ENCODE results near the gene NHEJ1. TPM values are rescaled to one million over a fixed set of nuclear protein-coding genes. Genes with fewer than 3 reads are reported as not detected.
A peak's percentile ranks its signal among the peaks of the same experiment; 100 is the strongest.

NHEJ1 gene
- total and polyA plus RNA-seq, 9 of the 15 experiments (the other 6 are each of a cell fraction or from before 2014, with no cell fraction given) = 9.0 to 23.7 (median 13.9) TPM

DNA sequence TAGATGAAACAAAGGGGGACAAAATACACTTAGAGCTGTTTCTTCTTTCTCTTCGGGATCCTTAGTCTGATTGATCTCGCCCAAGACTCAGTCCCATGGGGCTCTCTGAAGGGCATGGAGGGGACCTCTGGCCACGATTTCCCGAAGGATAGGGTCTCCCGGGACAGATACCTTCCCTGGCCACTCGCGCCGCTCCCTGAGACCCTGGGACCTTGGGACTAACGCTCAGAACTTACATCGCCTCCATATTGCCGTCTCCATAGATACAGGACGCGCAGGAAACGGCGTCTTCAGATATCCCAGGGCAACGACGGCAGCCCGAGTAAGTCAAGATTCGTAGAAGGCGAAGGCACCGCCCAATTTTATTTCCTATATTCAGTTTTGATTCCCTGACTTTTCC is 119.4 kb downstream of the NHEJ1 start, which contains the start of gene CFAP65:
TSS of gene CFAP65 (minus strand) at position 265 of the 400 bp plus-strand sequence. CDS start 2,468 bp downstream, outside the sequence.
- ATAC-seq (no peak), DNase-seq (ENCODE audit: extremely low read depth in 1 of 4, low spot score in 3 of 4) (peak; percentile 5 to 20 (median 14)), FAIRE-seq (no peak)
- Histone ChIP-seq H3K9me1 (ENCODE audit: control insufficient read depth, insufficient read depth, low read length) (peaks cover 3% of the 10 kb centered on the region), H3K4me3 (no peak within 1 kb of the TSS), H3K27ac (ENCODE audit: extremely low read depth, low read depth, low read length) (no peak within 1 kb of the TSS), H3K4me2 (ENCODE audit: insufficient read depth, low read length) (no peak within 1 kb of the TSS), H3K9ac (ENCODE audit: insufficient read depth in 1 of 2, low read depth in 2 of 2, low read length in 2 of 2) (no peak within 1 kb of the TSS), H3K36me3 (ENCODE audit: control insufficient read depth, insufficient read depth, low read length) (no peaks in the 10 kb centered on the region), H3K27me3 (ENCODE audit: control insufficient read depth in 2 of 2, insufficient read depth in 2 of 2, low read length in 2 of 2) (peaks cover 3 to 28% of the 10 kb centered on the region in 2 experiments; a peak in 3 of 5 replicates), H3K9me3 (replicated peaks; ENCODE audit: control insufficient read depth, insufficient read depth, low read depth, low read length) (no peaks in the 10 kb centered on the region), H3K79me2 (ENCODE audit: control insufficient read depth, insufficient read depth, low read length) (no peaks in the 10 kb centered on the region), H3K4me1 (replicated peaks in 1 of 2; ENCODE audit: control insufficient read depth in 2 of 2, insufficient read depth in 2 of 2, low read length in 2 of 2) (no peaks in the 10 kb centered on the region), H2AFZ (ENCODE audit: low read depth, low read length) (no peak within 1 kb of the TSS), H4K20me1 (replicated peaks; ENCODE audit: control insufficient read depth, insufficient read depth, low read length) (no peaks in the 10 kb centered on the region)
- no TSS peak for BruUV-seq (replicated peaks)
- intact Hi-C loops (cut with micrococcal nuclease) (no loop called here), in situ Hi-C loops (cut with MboI) (no loop called here)
- TF ChIP-seq, protein P1, sequence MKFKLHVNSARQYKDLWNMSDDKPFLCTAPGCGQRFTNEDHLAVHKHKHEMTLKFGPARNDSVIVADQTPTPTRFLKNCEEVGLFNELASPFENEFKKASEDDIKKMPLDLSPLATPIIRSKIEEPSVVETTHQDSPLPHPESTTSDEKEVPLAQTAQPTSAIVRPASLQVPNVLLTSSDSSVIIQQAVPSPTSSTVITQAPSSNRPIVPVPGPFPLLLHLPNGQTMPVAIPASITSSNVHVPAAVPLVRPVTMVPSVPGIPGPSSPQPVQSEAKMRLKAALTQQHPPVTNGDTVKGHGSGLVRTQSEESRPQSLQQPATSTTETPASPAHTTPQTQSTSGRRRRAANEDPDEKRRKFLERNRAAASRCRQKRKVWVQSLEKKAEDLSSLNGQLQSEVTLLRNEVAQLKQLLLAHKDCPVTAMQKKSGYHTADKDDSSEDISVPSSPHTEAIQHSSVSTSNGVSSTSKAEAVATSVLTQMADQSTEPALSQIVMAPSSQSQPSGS (CRISPR knock-in tag; IDR thresholded peaks at IDR 0.05) = no peak
- TF ChIP-seq RFX1 (IDR thresholded peaks at IDR 0.05) (peak; percentile 84), HCFC1 (IDR thresholded peaks at IDR 0.05; ENCODE audit: low read depth, low read length) (0 out of 2 replicates have a peak, but pooled peaks have one; percentile 14), SIN3A (IDR thresholded peaks at IDR 0.05; ENCODE audit: borderline replicate concordance in 2 of 2, control insufficient read depth in 1 of 2, low read depth in 2 of 2, low read length in 2 of 2) (peak in 1 of 2 experiments; percentile 73; a peak in 1 of 4 replicates), MTA3 (IDR thresholded peaks at IDR 0.05; ENCODE audit: borderline replicate concordance) (peak; percentile 35; the same call in 1 of the 2 replicates), YY1 (IDR thresholded peaks at IDR 0.05; ENCODE audit: borderline replicate concordance in 1 of 3, control insufficient read depth in 1 of 3, extremely low read depth in 1 of 3, insufficient read depth in 3 of 3, insufficient read length in 1 of 3, insufficient replicate concordance in 2 of 3, low read depth in 1 of 3, low read length in 2 of 3) (peak in 2 of 3 experiments; percentile 21 to 45)
- TF ChIP-seq, protein P2, sequence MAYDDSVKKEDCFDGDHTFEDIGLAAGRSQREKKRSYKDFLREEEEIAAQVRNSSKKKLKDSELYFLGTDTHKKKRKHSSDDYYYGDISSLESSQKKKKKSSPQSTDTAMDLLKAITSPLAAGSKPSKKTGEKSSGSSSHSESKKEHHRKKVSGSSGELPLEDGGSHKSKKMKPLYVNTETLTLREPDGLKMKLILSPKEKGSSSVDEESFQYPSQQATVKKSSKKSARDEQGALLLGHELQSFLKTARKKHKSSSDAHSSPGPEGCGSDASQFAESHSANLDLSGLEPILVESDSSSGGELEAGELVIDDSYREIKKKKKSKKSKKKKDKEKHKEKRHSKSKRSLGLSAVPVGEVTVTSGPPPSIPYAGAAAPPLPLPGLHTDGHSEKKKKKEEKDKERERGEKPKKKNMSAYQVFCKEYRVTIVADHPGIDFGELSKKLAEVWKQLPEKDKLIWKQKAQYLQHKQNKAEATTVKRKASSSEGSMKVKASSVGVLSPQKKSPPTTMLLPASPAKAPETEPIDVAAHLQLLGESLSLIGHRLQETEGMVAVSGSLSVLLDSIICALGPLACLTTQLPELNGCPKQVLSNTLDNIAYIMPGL (CRISPR knock-in tag; IDR thresholded peaks at IDR 0.05) = no peak
- TF ChIP-seq, protein P3, sequence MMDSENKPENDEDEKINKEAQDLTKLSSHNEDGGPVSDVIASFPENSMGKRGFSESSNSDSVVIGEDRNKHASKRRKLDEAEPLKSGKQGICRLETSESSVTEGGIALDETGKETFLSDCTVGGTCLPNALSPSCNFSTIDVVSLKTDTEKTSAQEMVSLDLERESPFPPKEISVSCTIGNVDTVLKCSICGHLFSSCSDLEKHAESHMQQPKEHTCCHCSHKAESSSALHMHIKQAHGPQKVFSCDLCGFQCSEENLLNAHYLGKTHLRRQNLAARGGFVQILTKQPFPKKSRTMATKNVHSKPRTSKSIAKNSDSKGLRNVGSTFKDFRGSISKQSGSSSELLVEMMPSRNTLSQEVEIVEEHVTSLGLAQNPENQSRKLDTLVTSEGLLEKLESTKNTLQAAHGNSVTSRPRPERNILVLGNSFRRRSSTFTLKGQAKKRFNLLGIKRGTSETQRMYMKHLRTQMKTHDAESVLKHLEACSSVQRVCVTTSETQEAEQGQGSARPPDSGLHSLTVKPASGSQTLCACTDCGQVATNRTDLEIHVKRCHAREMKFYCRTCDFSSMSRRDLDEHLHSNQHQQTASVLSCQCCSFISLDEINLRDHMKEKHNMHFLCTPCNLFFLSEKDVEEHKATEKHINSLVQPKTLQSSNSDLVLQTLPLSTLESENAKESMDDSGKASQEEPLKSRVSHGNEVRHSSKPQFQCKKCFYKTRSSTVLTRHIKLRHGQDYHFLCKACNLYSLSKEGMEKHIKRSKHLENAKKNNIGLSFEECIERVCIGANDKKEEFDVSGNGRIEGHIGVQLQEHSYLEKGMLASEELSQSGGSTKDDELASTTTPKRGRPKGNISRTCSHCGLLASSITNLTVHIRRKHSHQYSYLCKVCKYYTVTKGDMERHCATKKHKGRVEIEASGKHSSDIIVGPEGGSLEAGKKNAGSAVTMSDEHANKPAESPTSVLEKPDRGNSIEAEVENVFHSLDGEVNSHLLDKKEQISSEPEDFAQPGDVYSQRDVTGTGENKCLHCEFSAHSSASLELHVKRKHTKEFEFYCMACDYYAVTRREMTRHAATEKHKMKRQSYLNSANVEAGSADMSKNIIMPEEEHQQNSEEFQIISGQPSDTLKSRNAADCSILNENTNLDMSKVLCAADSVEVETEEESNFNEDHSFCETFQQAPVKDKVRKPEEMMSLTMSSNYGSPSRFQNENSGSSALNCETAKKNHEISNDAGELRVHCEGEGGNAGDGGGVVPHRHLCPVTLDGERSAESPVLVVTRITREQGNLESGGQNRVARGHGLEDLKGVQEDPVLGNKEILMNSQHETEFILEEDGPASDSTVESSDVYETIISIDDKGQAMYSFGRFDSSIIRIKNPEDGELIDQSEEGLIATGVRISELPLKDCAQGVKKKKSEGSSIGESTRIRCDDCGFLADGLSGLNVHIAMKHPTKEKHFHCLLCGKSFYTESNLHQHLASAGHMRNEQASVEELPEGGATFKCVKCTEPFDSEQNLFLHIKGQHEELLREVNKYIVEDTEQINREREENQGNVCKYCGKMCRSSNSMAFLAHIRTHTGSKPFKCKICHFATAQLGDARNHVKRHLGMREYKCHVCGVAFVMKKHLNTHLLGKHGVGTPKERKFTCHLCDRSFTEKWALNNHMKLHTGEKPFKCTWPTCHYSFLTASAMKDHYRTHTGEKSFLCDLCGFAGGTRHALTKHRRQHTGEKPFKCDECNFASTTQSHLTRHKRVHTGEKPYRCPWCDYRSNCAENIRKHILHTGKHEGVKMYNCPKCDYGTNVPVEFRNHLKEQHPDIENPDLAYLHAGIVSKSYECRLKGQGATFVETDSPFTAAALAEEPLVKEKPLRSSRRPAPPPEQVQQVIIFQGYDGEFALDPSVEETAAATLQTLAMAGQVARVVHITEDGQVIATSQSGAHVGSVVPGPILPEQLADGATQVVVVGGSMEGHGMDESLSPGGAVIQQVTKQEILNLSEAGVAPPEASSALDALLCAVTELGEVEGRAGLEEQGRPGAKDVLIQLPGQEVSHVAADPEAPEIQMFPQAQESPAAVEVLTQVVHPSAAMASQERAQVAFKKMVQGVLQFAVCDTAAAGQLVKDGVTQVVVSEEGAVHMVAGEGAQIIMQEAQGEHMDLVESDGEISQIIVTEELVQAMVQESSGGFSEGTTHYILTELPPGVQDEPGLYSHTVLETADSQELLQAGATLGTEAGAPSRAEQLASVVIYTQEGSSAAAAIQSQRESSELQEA (IDR thresholded peaks at IDR 0.05; ENCODE audit: low read depth) = peak; percentile 89
- WGBS (ENCODE audit: insufficient coverage, low coverage, missing lambda C conversion rate) = 2% methylated on average over 18 of the region's 21 CpGs
- POLR2A ChIA-PET = interaction anchor here (0.9 to 1.6 kb wide), 3 partner anchors 12 to 32 kb away, joined by 4 read pairs; no protein-coding TSS in a partner anchor
- CTCF ChIA-PET (ENCODE audit: low intra/inter-chr PET ratio) = no interaction called here

Data from K562 (cell line).